GM12878 (cell line): ENCODE results near the gene MAN1A1. TPM values are rescaled to one million over a fixed set of nuclear protein-coding genes. Genes with fewer than 3 reads are reported as not detected.

Experiments
- ATAC-seq: fragments of 200-7000 bp; cut with Tn5 transposase; 3 replicates; pipeline ENCODE4 v1.9.1; 2020; ENCODE audit warnings: mild to moderate bottlenecking, moderate library complexity
- BruUV-seq: library from RNA; stranded (reverse); fragments of 400-500 nt; replicated peaks from 2 replicates; lab custom pipeline; 2021; lab: Mats Ljungman, UMichigan
- CTCF ChIA-PET: fragments of 300-600 bp; sonication (Branson Sonifier 250); formaldehyde crosslinking; extraction: SDS; loops from one replicate; lab custom pipeline; 2021; ENCODE audit warnings: inconsistent platforms; lab: Yijun Ruan, JAX
- POLR2A ChIA-PET: fragments of 350-600 bp; formaldehyde crosslinking; extraction: SDS; loops from one replicate; lab custom pipeline; 2021; ENCODE audit warnings: inconsistent platforms; lab: Charles Lee
- RAD21 ChIA-PET: fragments of 300-600 bp; sonication (Branson Sonifier 250); formaldehyde crosslinking; loops from one replicate; lab custom pipeline; 2023; ENCODE audit warnings: antibody characterized with exemption; ENCODE audit not compliant: unreplicated experiment; lab: Charles Lee
- SMC1A ChIA-PET: fragments of 300-600 bp; sonication (Branson Sonifier 250); formaldehyde crosslinking; loops from one replicate; lab custom pipeline; 2023; ENCODE audit not compliant: unreplicated experiment, uncharacterized antibody; lab: Charles Lee
- DNase-seq: peaks from one replicate; pipeline ENCODE4 v3.0.0-alpha.2; 2011; ENCODE audit warnings: low read depth, low spot score
- FAIRE-seq: peaks from 3 replicates; lab custom pipeline; 2011; peaks lifted over from hg19 to GRCh38; lab: Jason Lieb, UNC
- H2AFZ ChIP-seq: 2 replicates; pipeline ENCODE4 v1.6.0; 2011; ENCODE audit warnings: low read depth, low read length, control low read depth; ENCODE audit not compliant: control insufficient read depth
- H3K27ac ChIP-seq: 2 replicates; pipeline ENCODE4 v1.5.1; 2011; ENCODE audit warnings: control low read depth; ENCODE audit not compliant: control insufficient read depth, insufficient read depth
- H3K27me3 ChIP-seq, 2 experiments: replicated peaks in 1 of 2; 2 replicates each; pipeline versions ENCODE4 v1.6.0 to v1.6.1; 2011; ENCODE audit warnings: low read length in 1 of 2; ENCODE audit not compliant: control insufficient read depth in 2 of 2, insufficient read depth in 2 of 2
- H3K36me3 ChIP-seq, 2 experiments: 2 replicates each; pipeline ENCODE4 v1.5.1; 2011; ENCODE audit warnings: low read length in 1 of 2; ENCODE audit not compliant: control insufficient read depth in 2 of 2, insufficient read depth in 2 of 2
- H3K4me1 ChIP-seq: 2 replicates; pipeline ENCODE4 v1.6.1; 2011; ENCODE audit warnings: mild to moderate bottlenecking, low read length, moderate library complexity, mixed read lengths; ENCODE audit not compliant: control insufficient read depth, insufficient read depth
- H3K4me2 ChIP-seq: 2 replicates; pipeline ENCODE4 v1.6.0; 2011; ENCODE audit warnings: control low read depth; ENCODE audit not compliant: control insufficient read depth, insufficient read depth
- H3K4me3 ChIP-seq: fragments of 200-600 bp; sonication (generic); 2 replicates; pipeline ENCODE4 v1.5.1; 2016
- H3K79me2 ChIP-seq: 2 replicates; pipeline ENCODE4 v1.6.0; 2011; ENCODE audit warnings: low read length; ENCODE audit not compliant: control insufficient read depth, insufficient read depth
- H3K9ac ChIP-seq: 2 replicates; pipeline ENCODE4 v1.8.0; 2011; ENCODE audit warnings: low read length, control low read depth, mixed read lengths; ENCODE audit not compliant: control insufficient read depth, insufficient read depth
- H3K9me3 ChIP-seq: replicated peaks from 3 replicates; pipeline ENCODE4 v1.5.1; 2011; ENCODE audit warnings: mild to moderate bottlenecking, low read length; ENCODE audit not compliant: control insufficient read depth, insufficient read depth
- H4K20me1 ChIP-seq: 2 replicates; pipeline ENCODE4 v1.6.0; 2011; ENCODE audit not compliant: control insufficient read depth, insufficient read depth
- HDAC2 ChIP-seq: fragments of 200-600 bp; sonication (generic); IDR thresholded peaks from 2 replicates; pipeline ENCODE4 v1.6.1; 2017
- IKZF2 ChIP-seq, 2 experiments: fragments of 450-650 bp; IDR thresholded peaks; 2 replicates each; pipeline ENCODE4 v1.6.1; 2017; ENCODE audit warnings: mild to moderate bottlenecking in 2 of 2, moderate library complexity in 2 of 2
- IRF5 ChIP-seq: fragments of 450-650 bp; IDR thresholded peaks from 2 replicates; pipeline ENCODE4 v1.6.1; 2017; ENCODE audit warnings: borderline replicate concordance
- LARP7 ChIP-seq: fragments of 450-650 bp; IDR thresholded peaks from 2 replicates; pipeline ENCODE4 v1.6.1; 2017; ENCODE audit warnings: mild to moderate bottlenecking
- MEF2B ChIP-seq: fragments of 450-650 bp; IDR thresholded peaks from 2 replicates; pipeline ENCODE4 v1.6.1; 2018; ENCODE audit warnings: mild to moderate bottlenecking, moderate library complexity; ENCODE audit not compliant: partially characterized antibody, poor library complexity, severe bottlenecking
- MLLT1 ChIP-seq: fragments of 450-650 bp; IDR thresholded peaks from 2 replicates; pipeline ENCODE4 v1.6.1; 2016; ENCODE audit warnings: mild to moderate bottlenecking
- NFYA ChIP-seq: IDR thresholded peaks from 2 replicates; pipeline ENCODE4 v1.6.1; 2011; ENCODE audit warnings: low read depth, mild to moderate bottlenecking, low read length, improper control_type of control experiment, borderline replicate concordance
- PKNOX1 ChIP-seq: fragments of 450-650 bp; IDR thresholded peaks from 2 replicates; pipeline ENCODE4 v1.6.1; 2016; ENCODE audit warnings: mild to moderate bottlenecking
- POLR2AphosphoS2 ChIP-seq: IDR thresholded peaks from 2 replicates; pipeline ENCODE4 v1.6.1; 2011; ENCODE audit warnings: low read depth, mild to moderate bottlenecking, low read length, improper control_type of control experiment, moderate library complexity
- SPI1 ChIP-seq: IDR thresholded peaks from 2 replicates; pipeline ENCODE4 v1.6.1; 2011; ENCODE audit warnings: low read depth, mild to moderate bottlenecking, low read length, moderate library complexity, borderline replicate concordance; ENCODE audit not compliant: insufficient read depth
- ZNF24 ChIP-seq: fragments of 450-650 bp; IDR thresholded peaks from 2 replicates; pipeline ENCODE4 v1.6.1; 2017; ENCODE audit warnings: antibody characterized with exemption, mild to moderate bottlenecking
- ZNF384 ChIP-seq: IDR thresholded peaks from 2 replicates; pipeline ENCODE4 v1.6.1; 2012; ENCODE audit warnings: low read depth, mild to moderate bottlenecking, low read length, improper control_type of control experiment, borderline replicate concordance
- WGBS: methylation state at CpG from one replicate; pipeline ENCODE4 v1.1.6; 2016; ENCODE audit warnings: low lambda C conversion rate; ENCODE audit not compliant: insufficient replicate concordance, insufficient coverage; ENCODE audit errors: missing lambda C conversion rate; 5-methylcytosine and 5-hydroxymethylcytosine counted together
- in situ Hi-C: fragments of 300-500 bp; cut with MboI; formaldehyde crosslinking; loops from 9 replicates; pipeline ENCODE4 v1.14.3; 2018; ENCODE audit warnings: mixed read lengths
- intact Hi-C: fragments of 100-400 bp; cut with micrococcal nuclease; formaldehyde crosslinking; loops from one replicate; pipeline ENCODE4 v1.14.2; 2022; ENCODE audit not compliant: unreplicated experiment
- polyA plus RNA-seq, 11 experiments: library from polyadenylated mRNA; depleted of rRNA in 4 of 11; unstranded in 6 of 11; stranded (reverse) in 5 of 11; fragments of >200 nt; fragmentation: Nextera tagmentation in 4 of 11; fragmentation: Illumina TruSeq in 1 of 11; extraction: Ambion mirVana in 4 of 11; extraction: Trizol in 1 of 11; gene quantifications; 1 replicate in 1 of 11; 2 replicates in 10 of 11; pipeline versions ENCODE4 v1.2.1 to v1.2.3, GENCODE V29; 2011 to 2016; ENCODE audit warnings: inconsistent platforms in 2 of 11, missing spikeins in 2 of 11, low read depth in 1 of 11
- total RNA-seq, 4 experiments: library from RNA; depleted of rRNA in 3 of 4; stranded (reverse); fragments of >200 nt in 3 of 4; fragmentation: Illumina TruSeq in 1 of 4; extraction: Trizol in 1 of 4; gene quantifications; 2 replicates each; pipeline versions ENCODE4 v1.2.1 to v1.2.3, GENCODE V29; 2013 to 2021

MAN1A1 gene
- total and polyA plus RNA-seq, 10 of the 15 experiments (the other 5 are each of a cell fraction or from before 2014, with no cell fraction given), result 5.4 to 28.1 (median 19.5) TPM

- no peak for TF ChIP-seq IRF5
- TF ChIP-seq PKNOX1, result peak; percentile 71
Measured at GRCh38 chr6:119333063-119333609, 16.4 kb downstream of the MAN1A1 start (continued).

GRCh38 chr6:119331663-119332286 is 17.8 kb downstream of the MAN1A1 start:
- H3K36me3 ChIP-seq, result peaks cover 0 to 10% of the 10 kb centered on the region in 2 experiments
- no peak overlapping the region for H2AFZ ChIP-seq
- peak; percentile 15 for ATAC-seq
- peaks cover 2% of the 10 kb centered on the region; the same call in 1 of the 2 replicates for H3K79me2 ChIP-seq
- no peaks in the 10 kb centered on the region for H3K27me3 ChIP-seq
- no peak for TF ChIP-seq LARP7
- TF ChIP-seq IKZF2 (IDR thresholded peaks at IDR 0.05), result no peak
- TF ChIP-seq MLLT1, result no peak
- TF ChIP-seq ZNF384, result no peak
- TF ChIP-seq MEF2B, result peak; percentile 77
- TF ChIP-seq ZNF24, result no peak
- no peak for TF ChIP-seq POLR2AphosphoS2
- TF ChIP-seq HDAC2, result no peak
- peak; percentile 9; the same call in 1 of the 2 replicates for TF ChIP-seq SPI1
- TF ChIP-seq NFYA, result no peak
- FAIRE-seq, result no peak
- no peak for DNase-seq
- H3K4me2 ChIP-seq, result no peak overlapping the region
- H3K9ac ChIP-seq, result no peak overlapping the region
- in situ Hi-C loops, result no loop called here
- no TSS peak for BruUV-seq
- ChIA-PET CTCF (interaction anchor here (0.6 to 8.0 kb wide), 6 partner anchors 10 to 635 kb away, joined by 3 to 144 read pairs (median 20); no protein-coding TSS in a partner anchor), RAD21 (interaction anchor here (0.6 to 18.1 kb wide), 5 partner anchors 10 to 180 kb away, joined by 3 to 414 read pairs (median 7); no protein-coding TSS in a partner anchor), SMC1A (interaction anchor here (3.8 to 18.1 kb wide), 4 partner anchors 10 to 19 kb away, joined by 34 to 359 read pairs (median 144); no protein-coding TSS in a partner anchor), POLR2A (interaction anchor here (0.7 to 8.0 kb wide), 6 partner anchors 9 to 432 kb away, joined by 3 to 114 read pairs (median 6); no protein-coding TSS in a partner anchor)
- no peaks in the 10 kb centered on the region for H4K20me1 ChIP-seq
- H3K9me3 ChIP-seq, result no peaks in the 10 kb centered on the region
- WGBS, result 100% methylated on average over 2 of the region's 2 CpGs
- intact Hi-C loops, result no loop called here
- H3K4me3 ChIP-seq, result no peak overlapping the region
- no peaks in the 10 kb centered on the region for H3K4me1 ChIP-seq
- no peak overlapping the region for H3K27ac ChIP-seq
